GM10248 (cell line): ENCODE results near the gene SLC17A9.

Source experiments
- CTCF ChIA-PET: fragments of 300-600 bp; sonication (Branson Sonifier 250); formaldehyde crosslinking; extraction: SDS; loops from one replicate; lab custom pipeline; 2021; ENCODE audit warnings: antibody characterized with exemption; lab: Yijun Ruan, JAX
- POLR2A ChIA-PET: fragments of 350-650 bp; sonication (Branson Sonifier 250); formaldehyde crosslinking; extraction: SDS; loops from one replicate; lab custom pipeline; 2020; ENCODE audit warnings: antibody characterized with exemption; lab: Yijun Ruan, JAX
- DNase-seq: peaks from one replicate; pipeline ENCODE4 v3.0.0; 2012; ENCODE audit errors: extremely low spot score
- TF ChIP-seq, protein P1 (sequence below): IDR thresholded peaks from 2 replicates; pipeline ENCODE4 v1.5.1; 2012; ENCODE audit warnings: mild to moderate bottlenecking, low read depth; ENCODE audit errors: extremely low read depth, missing control alignments, control extremely low read depth

Gene SLC17A9

GRCh38 chr20:62942456-62942855 is 10.1 kb upstream of the SLC17A9 start:
- POLR2A ChIA-PET, result interaction anchor here (1.6 kb wide), 1 partner anchor 11 kb away, joined by 4 read pairs; no protein-coding TSS in a partner anchor
- TF ChIP-seq, protein P1, sequence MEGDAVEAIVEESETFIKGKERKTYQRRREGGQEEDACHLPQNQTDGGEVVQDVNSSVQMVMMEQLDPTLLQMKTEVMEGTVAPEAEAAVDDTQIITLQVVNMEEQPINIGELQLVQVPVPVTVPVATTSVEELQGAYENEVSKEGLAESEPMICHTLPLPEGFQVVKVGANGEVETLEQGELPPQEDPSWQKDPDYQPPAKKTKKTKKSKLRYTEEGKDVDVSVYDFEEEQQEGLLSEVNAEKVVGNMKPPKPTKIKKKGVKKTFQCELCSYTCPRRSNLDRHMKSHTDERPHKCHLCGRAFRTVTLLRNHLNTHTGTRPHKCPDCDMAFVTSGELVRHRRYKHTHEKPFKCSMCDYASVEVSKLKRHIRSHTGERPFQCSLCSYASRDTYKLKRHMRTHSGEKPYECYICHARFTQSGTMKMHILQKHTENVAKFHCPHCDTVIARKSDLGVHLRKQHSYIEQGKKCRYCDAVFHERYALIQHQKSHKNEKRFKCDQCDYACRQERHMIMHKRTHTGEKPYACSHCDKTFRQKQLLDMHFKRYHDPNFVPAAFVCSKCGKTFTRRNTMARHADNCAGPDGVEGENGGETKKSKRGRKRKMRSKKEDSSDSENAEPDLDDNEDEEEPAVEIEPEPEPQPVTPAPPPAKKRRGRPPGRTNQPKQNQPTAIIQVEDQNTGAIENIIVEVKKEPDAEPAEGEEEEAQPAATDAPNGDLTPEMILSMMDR, result no peak
- CTCF ChIA-PET, result interaction anchor here (1.3 kb wide), 2 partner anchors 12 to 67 kb away, joined by 3 read pairs; no protein-coding TSS in a partner anchor
- no peak for DNase-seq

DNA sequence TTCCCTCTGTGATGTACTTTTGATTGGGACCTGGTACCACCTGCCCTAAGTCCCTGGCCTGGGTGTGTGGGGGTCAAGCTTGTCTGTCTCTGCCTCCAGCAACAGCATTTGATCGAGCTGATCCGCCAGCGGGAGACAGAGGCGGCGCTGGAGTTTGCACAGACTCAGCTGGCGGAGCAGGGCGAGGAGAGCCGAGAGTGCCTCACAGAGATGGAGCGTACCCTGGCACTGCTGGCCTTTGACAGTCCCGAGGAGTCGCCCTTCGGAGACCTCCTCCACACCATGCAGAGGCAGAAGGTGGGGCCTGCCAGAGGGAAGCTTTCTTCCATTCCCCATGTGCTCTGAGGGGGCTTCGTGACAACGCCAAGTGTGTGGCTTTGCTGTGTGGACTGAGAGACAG is 9.1 kb upstream of the SLC17A9 start:
- no peak for DNase-seq
- TF ChIP-seq, protein P1, result no peak
- ChIA-PET CTCF (interaction anchor here (2.5 kb wide), 1 partner anchor 9 kb away, joined by 7 read pairs; no protein-coding TSS in a partner anchor), POLR2A (interaction anchor here (1.6 kb wide), 1 partner anchor 10 kb away, joined by 4 read pairs; no protein-coding TSS in a partner anchor)

GRCh38 chr20:62944184-62944583 is 8.3 kb upstream of the SLC17A9 start:
- TF ChIP-seq, protein P1, result no peak
- CTCF ChIA-PET, result interaction anchor here (0.8 to 2.5 kb wide), 2 partner anchors 9 to 71 kb away, joined by 4 to 7 read pairs; no protein-coding TSS in a partner anchor
- POLR2A ChIA-PET, result interaction anchor here (1.6 kb wide), 1 partner anchor 9 kb away, joined by 4 read pairs; no protein-coding TSS in a partner anchor
- no peak for DNase-seq

DNA sequence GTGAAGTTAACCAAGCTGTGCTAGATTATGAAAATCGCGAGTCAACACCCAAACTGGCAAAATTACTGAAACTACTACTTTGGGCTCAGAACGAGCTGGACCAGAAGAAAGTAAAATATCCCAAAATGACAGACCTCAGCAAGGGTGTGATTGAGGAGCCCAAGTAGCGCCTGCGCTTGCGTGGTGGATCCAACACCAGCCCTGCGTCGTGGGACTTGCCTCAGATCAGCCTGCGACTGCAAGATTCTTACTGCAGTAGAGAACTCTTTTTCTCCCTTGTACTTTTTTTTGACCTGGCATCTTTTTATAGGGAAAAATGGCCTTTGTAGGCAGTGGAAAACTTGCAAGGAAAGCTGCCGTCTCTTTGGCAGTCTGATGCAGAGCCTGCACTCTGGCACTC is 7.8 kb upstream of the SLC17A9 start:
- ChIA-PET CTCF (interaction anchor here (0.8 to 2.5 kb wide), 2 partner anchors 10 to 71 kb away, joined by 4 to 7 read pairs; no protein-coding TSS in a partner anchor), POLR2A (no interaction called here)
- no peak for DNase-seq
- TF ChIP-seq, protein P1, result no peak

- CTCF ChIA-PET, result no interaction called here
- DNase-seq, result no peak
- POLR2A ChIA-PET, result interaction anchor here (0.5 kb wide), 1 partner anchor 65 kb away, joined by 6 read pairs; no protein-coding TSS in a partner anchor
- TF ChIP-seq, protein P1, result no peak
Observed at GRCh38 chr20:62945771-62946339, 6.7 kb upstream of the SLC17A9 start.

GRCh38 chr20:62946918-62947317 is 5.6 kb upstream of the SLC17A9 start:
- TF ChIP-seq, protein P1, result no peak
- ChIA-PET CTCF (no interaction called here), POLR2A (no interaction called here)
- no peak for DNase-seq
